KBM-7 (cell line): ENCODE results near the gene JMJD6.
"Not testable (repeated sequence)": the region's sequence is repeated elsewhere in the genome, so short reads cannot be mapped to it uniquely, and the experiment has no call there.

Experiments
- DNase-seq: peaks from one replicate; pipeline ENCODE4 v3.0.0-alpha.2; 2015
- in situ Hi-C: fragments of 300-500 bp; cut with MboI; formaldehyde crosslinking; loops from 2 replicates; pipeline ENCODE4 v1.14.3; 2020; ENCODE audit warnings: low sequenced_read_pairs, low pct_unique_long_range_greater_than_20kb, mixed read lengths

The JMJD6 gene

GRCh38 chr17:76702941-76703637 is 23.3 kb downstream of the JMJD6 start:
- DNase-seq, result no peak
- in situ Hi-C loops, result no loop called here

GRCh38 chr17:76702076-76702475 is 24.3 kb downstream of the JMJD6 start:
- no peak for DNase-seq

GRCh38 chr17:76701471-76701967 is 24.9 kb downstream of the JMJD6 start:
- in situ Hi-C loops, result no loop called here

More at GRCh38 chr17:76702076-76702475, 24.3 kb downstream of the JMJD6 start:
- in situ Hi-C loops, result no loop called here

GRCh38 chr17:76700617-76701470 is 25.6 kb downstream of the JMJD6 start:
- no peak for DNase-seq
- in situ Hi-C loops, result no loop called here

More at GRCh38 chr17:76701471-76701967, 24.9 kb downstream of the JMJD6 start:
- no peak for DNase-seq

GRCh38 chr17:76700270-76700616 is 26.2 kb downstream of the JMJD6 start:
- in situ Hi-C loops, result no loop called here
- DNase-seq, result no peak

- in situ Hi-C loops, DNase-seq: not testable (repeated sequence)
Observed at GRCh38 chr17:76698466-76698977, 27.9 kb downstream of the JMJD6 start.

GRCh38 chr17:76697702-76698465 is 28.5 kb downstream of the JMJD6 start:
- in situ Hi-C loops, result no loop called here
- DNase-seq, result no peak

GRCh38 chr17:76696763-76697701 is 29.4 kb downstream of the JMJD6 start:
- in situ Hi-C loops, result no loop called here
- no peak for DNase-seq

GRCh38 chr17:76695059-76695831 is 31.2 kb downstream of the JMJD6 start:
- DNase-seq, result no peak
- in situ Hi-C loops, result no loop called here

- DNase-seq, result no peak
- in situ Hi-C loops, result no loop called here
Observed at GRCh38 chr17:76691379-76692191, 34.8 kb downstream of the JMJD6 start.

GRCh38 chr17:76690596-76691280 is 35.7 kb downstream of the JMJD6 start:
- DNase-seq, result no peak
- in situ Hi-C loops, result no loop called here

- in situ Hi-C loops, result no loop called here
- DNase-seq, result no peak
Observed at GRCh38 chr17:76689859-76690258, 36.5 kb downstream of the JMJD6 start.

- no peak for DNase-seq
- in situ Hi-C loops, result no loop called here
Observed at GRCh38 chr17:76688165-76688622, 38.2 kb downstream of the JMJD6 start.

GRCh38 chr17:76687298-76688164 is 38.9 kb downstream of the JMJD6 start:
- in situ Hi-C loops, result no loop called here
- DNase-seq, result no peak

- in situ Hi-C loops, result no loop called here
- DNase-seq, result no peak
Observed at GRCh38 chr17:76686538-76687297, 39.7 kb downstream of the JMJD6 start.
